ENCODE results near the gene JUNB.

Gene JUNB

DNA sequence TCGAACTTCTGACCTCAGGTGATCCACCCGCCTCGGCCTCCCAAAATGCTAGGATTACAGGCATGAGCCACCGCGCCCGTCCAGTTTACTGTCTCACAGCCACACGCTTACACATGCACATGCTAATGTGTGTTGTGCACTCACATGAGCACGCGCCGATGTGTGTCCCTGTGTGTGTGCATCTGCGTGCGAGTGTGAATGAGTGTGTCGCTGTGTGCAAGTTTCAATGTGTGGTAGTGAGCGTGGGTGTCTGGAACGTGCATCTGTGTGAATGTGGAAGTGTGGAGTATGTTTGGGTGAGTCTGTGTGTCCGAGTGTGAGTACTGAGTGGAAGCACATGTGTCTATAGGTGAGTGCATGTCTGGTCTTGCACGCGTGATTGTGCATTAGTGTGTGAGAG lies 51.2 kb downstream of the JUNB start:
- no peak for DNase-seq (ENCODE audit: low read depth, low spot score)

Data from ELF-1 (cell line).